ENCODE measurements around the gene SF3B1. TPM values are rescaled to one million over a fixed set of nuclear protein-coding genes. Genes with fewer than 3 reads are reported as not detected.

SF3B1 gene
- total RNA-seq, 1 donor from 2014 or later: 253 TPM

DNA sequence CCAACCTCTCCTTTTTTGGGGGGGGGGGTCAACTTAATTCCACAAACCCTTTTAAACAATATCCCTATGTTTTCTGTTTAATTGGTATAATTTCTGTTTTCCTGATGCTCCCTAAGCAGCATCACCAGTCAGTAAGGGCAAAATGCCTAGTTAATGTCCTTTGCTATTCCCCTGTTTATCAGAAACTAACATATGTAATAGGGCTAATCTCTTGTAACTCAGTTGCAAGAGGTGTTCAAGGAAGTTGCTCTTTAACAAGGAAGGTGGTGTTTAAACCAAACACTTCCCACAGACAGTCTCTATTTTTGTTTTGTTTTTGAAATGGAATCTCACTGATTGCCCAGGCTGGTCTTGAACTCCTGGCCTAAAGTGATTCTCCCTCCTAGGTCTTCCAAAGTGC is 12.0 kb upstream of the SF3B1 start:
- H4K20me1 ChIP-seq (ENCODE audit: insufficient read depth, low read length): no peaks in the 10 kb centered on the region
- no peak overlapping the region for H2AFZ ChIP-seq (ENCODE audit: low read depth, low read length)
- H3K27me3 ChIP-seq (ENCODE audit: insufficient read depth, low read length): no peaks in the 10 kb centered on the region
- no peak overlapping the region for H3K4me3 Mint-ChIP-seq (ENCODE audit: unreplicated experiment)
- no peaks in the 10 kb centered on the region for H3K79me2 ChIP-seq (ENCODE audit: insufficient read depth, low read length)
- H3K4me3 ChIP-seq (ENCODE audit: insufficient read depth, low read depth, low read length): no peak overlapping the region
- no peak overlapping the region for H3K27ac ChIP-seq (ENCODE audit: low read depth, low read length)
- no peaks in the 10 kb centered on the region for H3K36me3 ChIP-seq (ENCODE audit: insufficient read depth, low read length)
- H3K9me3 ChIP-seq (ENCODE audit: insufficient read depth, low read depth, low read length): no peaks in the 10 kb centered on the region
- TF ChIP-seq EZH2 (IDR thresholded peaks at IDR 0.05; ENCODE audit: insufficient read depth, low read length) (no peak), CTCF (IDR thresholded peaks at IDR 0.05; ENCODE audit: insufficient read depth, low read depth, low read length) (no peak)
- H3K9ac ChIP-seq (ENCODE audit: low read length): no peak overlapping the region
- no peak overlapping the region for H3K27ac Mint-ChIP-seq (ENCODE audit: unreplicated experiment)
- H3K4me1 ChIP-seq (ENCODE audit: insufficient read depth, low read length): no peaks in the 10 kb centered on the region
- no peaks in the 10 kb centered on the region for H3K4me1 Mint-ChIP-seq (ENCODE audit: low read depth, unreplicated experiment)
- DNase-seq (ENCODE audit: low read depth): no peak
- no peak overlapping the region for H3K4me2 ChIP-seq (ENCODE audit: low read length)
- no peak for FAIRE-seq
- no peaks in the 10 kb centered on the region for H3K27me3 Mint-ChIP-seq (ENCODE audit: low read depth, unreplicated experiment)
- H3K36me3 Mint-ChIP-seq (ENCODE audit: low read depth, unreplicated experiment): no peaks in the 10 kb centered on the region
- no peaks in the 10 kb centered on the region for H3K9me3 Mint-ChIP-seq (ENCODE audit: unreplicated experiment)

DNA sequence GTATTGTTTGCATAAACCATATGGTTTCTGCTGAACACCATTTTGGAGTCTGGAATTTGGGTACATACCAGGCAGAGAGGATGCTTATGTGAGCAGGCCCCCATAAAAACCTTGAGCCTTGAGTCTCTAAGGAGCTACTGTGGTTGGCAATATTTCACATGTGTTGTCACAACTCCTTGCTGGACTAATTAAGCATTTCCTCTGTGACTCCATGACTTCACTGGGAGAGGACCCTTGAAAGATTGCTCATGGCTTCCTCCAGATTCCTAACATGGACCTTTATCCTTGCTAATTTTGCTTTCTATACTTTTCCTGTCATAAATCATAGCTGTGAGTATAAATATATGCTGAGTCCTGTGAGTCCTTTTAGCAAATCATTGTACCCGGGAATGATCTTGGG is 10.9 kb upstream of the SF3B1 start:
- Histone ChIP-seq H2AFZ (ENCODE audit: low read depth, low read length) (no peak overlapping the region), H3K36me3 (ENCODE audit: insufficient read depth, low read length) (no peaks in the 10 kb centered on the region), H3K4me3 (ENCODE audit: insufficient read depth, low read depth, low read length) (no peak overlapping the region), H3K9me3 (ENCODE audit: insufficient read depth, low read depth, low read length) (no peaks in the 10 kb centered on the region), H3K27ac (ENCODE audit: low read depth, low read length) (no peak overlapping the region), H3K9ac (ENCODE audit: low read length) (no peak overlapping the region), H3K4me1 (ENCODE audit: insufficient read depth, low read length) (no peaks in the 10 kb centered on the region), H4K20me1 (ENCODE audit: insufficient read depth, low read length) (no peaks in the 10 kb centered on the region), H3K27me3 (ENCODE audit: insufficient read depth, low read length) (no peaks in the 10 kb centered on the region), H3K79me2 (ENCODE audit: insufficient read depth, low read length) (no peaks in the 10 kb centered on the region), H3K4me2 (ENCODE audit: low read length) (no peak overlapping the region)
- Mint-ChIP-seq H3K9me3 (ENCODE audit: unreplicated experiment) (no peaks in the 10 kb centered on the region), H3K4me3 (ENCODE audit: unreplicated experiment) (peak overlapping the region; percentile 28), H3K27me3 (ENCODE audit: low read depth, unreplicated experiment) (no peaks in the 10 kb centered on the region), H3K27ac (ENCODE audit: unreplicated experiment) (no peak overlapping the region), H3K36me3 (ENCODE audit: low read depth, unreplicated experiment) (no peaks in the 10 kb centered on the region), H3K4me1 (ENCODE audit: low read depth, unreplicated experiment) (no peaks in the 10 kb centered on the region)
- FAIRE-seq: no peak
- no peak for DNase-seq (ENCODE audit: low read depth)
- no peak for TF ChIP-seq CTCF (IDR thresholded peaks at IDR 0.05; ENCODE audit: insufficient read depth, low read depth, low read length)
- no peak for TF ChIP-seq EZH2 (IDR thresholded peaks at IDR 0.05; ENCODE audit: insufficient read depth, low read length)

DNA sequence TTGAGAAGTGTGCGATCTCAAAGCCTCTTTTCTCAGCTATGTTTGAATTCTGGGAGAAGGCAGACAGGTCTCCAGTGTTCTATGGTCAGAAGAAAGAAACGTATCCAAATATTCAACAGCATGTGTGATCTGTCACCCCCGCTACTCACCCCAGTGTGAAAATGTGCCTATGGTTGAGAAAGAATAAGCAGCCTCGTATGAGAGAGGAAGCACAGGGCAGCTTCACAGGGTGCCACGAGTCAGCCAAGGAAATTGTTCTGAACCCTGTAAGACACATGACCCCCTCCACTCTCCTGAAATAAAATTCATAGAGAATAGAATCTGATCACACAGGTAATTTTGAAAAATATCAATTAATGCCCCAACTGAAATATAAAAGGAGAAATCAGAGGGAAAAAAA is 8.0 kb upstream of the SF3B1 start:
- H3K4me3 Mint-ChIP-seq (ENCODE audit: unreplicated experiment): no peak overlapping the region
- no peaks in the 10 kb centered on the region for H3K9me3 ChIP-seq (ENCODE audit: insufficient read depth, low read depth, low read length)
- no peaks in the 10 kb centered on the region for H3K27me3 ChIP-seq (ENCODE audit: insufficient read depth, low read length)
- no peaks in the 10 kb centered on the region for H4K20me1 ChIP-seq (ENCODE audit: insufficient read depth, low read length)
- no peaks in the 10 kb centered on the region for H3K36me3 Mint-ChIP-seq (ENCODE audit: low read depth, unreplicated experiment)
- H3K36me3 ChIP-seq (ENCODE audit: insufficient read depth, low read length): no peaks in the 10 kb centered on the region
- H3K4me3 ChIP-seq (ENCODE audit: insufficient read depth, low read depth, low read length): no peak overlapping the region
- no peak overlapping the region for H3K27ac ChIP-seq (ENCODE audit: low read depth, low read length)
- H3K4me1 Mint-ChIP-seq (ENCODE audit: low read depth, unreplicated experiment): no peaks in the 10 kb centered on the region
- no peaks in the 10 kb centered on the region for H3K4me1 ChIP-seq (ENCODE audit: insufficient read depth, low read length)
- no peak for DNase-seq (ENCODE audit: low read depth)
- H3K27ac Mint-ChIP-seq (ENCODE audit: unreplicated experiment): no peak overlapping the region
- H3K9me3 Mint-ChIP-seq (ENCODE audit: unreplicated experiment): no peaks in the 10 kb centered on the region
- H3K9ac ChIP-seq (ENCODE audit: low read length): no peak overlapping the region
- no peak overlapping the region for H2AFZ ChIP-seq (ENCODE audit: low read depth, low read length)
- no peak for FAIRE-seq
- no peak overlapping the region for H3K4me2 ChIP-seq (ENCODE audit: low read length)
- TF ChIP-seq CTCF (IDR thresholded peaks at IDR 0.05; ENCODE audit: insufficient read depth, low read depth, low read length) (no peak), EZH2 (IDR thresholded peaks at IDR 0.05; ENCODE audit: insufficient read depth, low read length) (no peak)
- H3K27me3 Mint-ChIP-seq (ENCODE audit: low read depth, unreplicated experiment): no peaks in the 10 kb centered on the region
- no peaks in the 10 kb centered on the region for H3K79me2 ChIP-seq (ENCODE audit: insufficient read depth, low read length)

Measured in astrocyte (in vitro differentiated cells and primary cell).